GM12878 (cell line): ENCODE data around the gene OLFML2A. TPM values are rescaled to one million over a fixed set of nuclear protein-coding genes. Genes with fewer than 3 reads are reported as not detected.
A peak's percentile ranks its signal among the peaks of the same experiment; 100 is the strongest.

ENCODE experiments used
- ATF7 ChIP-seq: fragments of 450-650 bp; IDR thresholded peaks from 2 replicates; pipeline ENCODE4 v1.6.1; 2016; ENCODE audit warnings: low read depth, mild to moderate bottlenecking
- BMI1 ChIP-seq: fragments of 450-650 bp; IDR thresholded peaks from 2 replicates; pipeline ENCODE4 v1.6.1; 2016; ENCODE audit warnings: mild to moderate bottlenecking, moderate library complexity, borderline replicate concordance
- CBX3 ChIP-seq: fragments of 200-600 bp; sonication (generic); IDR thresholded peaks from 2 replicates; pipeline ENCODE4 v1.6.1; 2016; ENCODE audit warnings: low read depth, borderline replicate concordance
- CHD4 ChIP-seq: fragments of 200-600 bp; sonication (generic); IDR thresholded peaks from 2 replicates; pipeline ENCODE4 v1.6.1; 2016; ENCODE audit warnings: mild to moderate bottlenecking
- CREM ChIP-seq: IDR thresholded peaks from 2 replicates; pipeline ENCODE4 v1.6.1; 2014; ENCODE audit warnings: antibody characterized with exemption, low read depth
- EZH2 ChIP-seq: IDR thresholded peaks from 2 replicates; pipeline ENCODE4 v1.6.1; 2012; ENCODE audit warnings: low read depth, mild to moderate bottlenecking, control low read depth, inconsistent platforms, low read length, borderline replicate concordance; ENCODE audit not compliant: control insufficient read depth
- MTA3 ChIP-seq: IDR thresholded peaks from 2 replicates; pipeline ENCODE4 v1.6.1; 2012; ENCODE audit warnings: low read length, inconsistent platforms, borderline replicate concordance
- NFXL1 ChIP-seq: fragments of 450-650 bp; IDR thresholded peaks from 2 replicates; pipeline ENCODE4 v1.6.1; 2017; ENCODE audit warnings: antibody characterized with exemption, mild to moderate bottlenecking, borderline replicate concordance
- NFYA ChIP-seq: IDR thresholded peaks from 2 replicates; pipeline ENCODE4 v1.6.1; 2011; ENCODE audit warnings: low read depth, mild to moderate bottlenecking, low read length, improper control_type of control experiment, borderline replicate concordance
- PAX5 ChIP-seq: IDR thresholded peaks from 2 replicates; pipeline ENCODE4 v1.6.1; 2011; ENCODE audit warnings: low read depth, low read length, borderline replicate concordance
- SIN3A ChIP-seq: IDR thresholded peaks from 2 replicates; pipeline ENCODE4 v1.6.1; 2012; ENCODE audit warnings: low read depth, low read length, improper control_type of control experiment
- SREBF2 ChIP-seq: IDR thresholded peaks from 2 replicates; pipeline ENCODE4 v1.6.1; 2012; ENCODE audit warnings: mild to moderate bottlenecking, low read length
- TCF12 ChIP-seq: IDR thresholded peaks from 2 replicates; pipeline ENCODE4 v1.6.1; 2011; ENCODE audit warnings: low read depth, mild to moderate bottlenecking, low read length
- TCF7 ChIP-seq: IDR thresholded peaks from 2 replicates; pipeline ENCODE4 v1.6.1; 2014; ENCODE audit warnings: antibody characterized with exemption, borderline replicate concordance
- ZNF274 ChIP-seq: IDR thresholded peaks from one replicate; pipeline ENCODE4 v1.8.0; 2011; ENCODE audit not compliant: insufficient read length, insufficient read depth
- ZNF687 ChIP-seq: fragments of 450-650 bp; IDR thresholded peaks from 2 replicates; pipeline ENCODE4 v1.6.1; 2017; ENCODE audit warnings: mild to moderate bottlenecking, moderate library complexity
- polyA plus RNA-seq, 11 experiments: library from polyadenylated mRNA; depleted of rRNA in 4 of 11; unstranded in 6 of 11; stranded (reverse) in 5 of 11; fragments of >200 nt; fragmentation: Nextera tagmentation in 4 of 11; fragmentation: Illumina TruSeq in 1 of 11; extraction: Ambion mirVana in 4 of 11; extraction: Trizol in 1 of 11; gene quantifications; 1 replicate in 1 of 11; 2 replicates in 10 of 11; pipeline versions ENCODE4 v1.2.1 to v1.2.3, GENCODE V29; 2011 to 2016; ENCODE audit warnings: inconsistent platforms in 2 of 11, missing spikeins in 2 of 11, low read depth in 1 of 11
- total RNA-seq, 4 experiments: library from RNA; depleted of rRNA in 3 of 4; stranded (reverse); fragments of >200 nt in 3 of 4; fragmentation: Illumina TruSeq in 1 of 4; extraction: Trizol in 1 of 4; gene quantifications; 2 replicates each; pipeline versions ENCODE4 v1.2.1 to v1.2.3, GENCODE V29; 2013 to 2021
- TF ChIP-seq, protein P1 (sequence below): fragments of 450-650 bp; formaldehyde crosslinking; IDR thresholded peaks from 2 replicates; pipeline ENCODE4 v1.4.0; 2022; ENCODE audit warnings: mild to moderate bottlenecking, moderate library complexity
- TF ChIP-seq, protein P2 (sequence below): fragments of 450-650 bp; IDR thresholded peaks from 2 replicates; pipeline ENCODE4 v1.6.1; 2017; ENCODE audit warnings: mild to moderate bottlenecking
- TF ChIP-seq, protein P3 (sequence below): fragments of 450-650 bp; IDR thresholded peaks from 2 replicates; pipeline ENCODE4 v1.6.1; 2016; ENCODE audit warnings: mild to moderate bottlenecking

The OLFML2A gene
- total and polyA plus RNA-seq, 10 of the 15 experiments (the other 5 are each of a cell fraction or from before 2014, with no cell fraction given): 0.02 to 0.13 (median 0.10) TPM; not detected in 4

GRCh38 chr9:124764774-124765438, 12.0 kb upstream of the OLFML2A start (continued):
- TF ChIP-seq SIN3A (no peak), CREM (no peak), NFXL1 (no peak), ZNF274 (no peak), ATF7 (no peak), BMI1 (no peak), CBX3 (no peak), NFYA (no peak), PAX5 (0 out of 2 replicates have a peak, but pooled peaks have one; percentile 21), MTA3 (no peak), TCF12 (no peak), EZH2 (no peak), TCF7 (no peak), ZNF687 (no peak), SREBF2 (no peak), CHD4 (no peak)
- TF ChIP-seq, protein P1, sequence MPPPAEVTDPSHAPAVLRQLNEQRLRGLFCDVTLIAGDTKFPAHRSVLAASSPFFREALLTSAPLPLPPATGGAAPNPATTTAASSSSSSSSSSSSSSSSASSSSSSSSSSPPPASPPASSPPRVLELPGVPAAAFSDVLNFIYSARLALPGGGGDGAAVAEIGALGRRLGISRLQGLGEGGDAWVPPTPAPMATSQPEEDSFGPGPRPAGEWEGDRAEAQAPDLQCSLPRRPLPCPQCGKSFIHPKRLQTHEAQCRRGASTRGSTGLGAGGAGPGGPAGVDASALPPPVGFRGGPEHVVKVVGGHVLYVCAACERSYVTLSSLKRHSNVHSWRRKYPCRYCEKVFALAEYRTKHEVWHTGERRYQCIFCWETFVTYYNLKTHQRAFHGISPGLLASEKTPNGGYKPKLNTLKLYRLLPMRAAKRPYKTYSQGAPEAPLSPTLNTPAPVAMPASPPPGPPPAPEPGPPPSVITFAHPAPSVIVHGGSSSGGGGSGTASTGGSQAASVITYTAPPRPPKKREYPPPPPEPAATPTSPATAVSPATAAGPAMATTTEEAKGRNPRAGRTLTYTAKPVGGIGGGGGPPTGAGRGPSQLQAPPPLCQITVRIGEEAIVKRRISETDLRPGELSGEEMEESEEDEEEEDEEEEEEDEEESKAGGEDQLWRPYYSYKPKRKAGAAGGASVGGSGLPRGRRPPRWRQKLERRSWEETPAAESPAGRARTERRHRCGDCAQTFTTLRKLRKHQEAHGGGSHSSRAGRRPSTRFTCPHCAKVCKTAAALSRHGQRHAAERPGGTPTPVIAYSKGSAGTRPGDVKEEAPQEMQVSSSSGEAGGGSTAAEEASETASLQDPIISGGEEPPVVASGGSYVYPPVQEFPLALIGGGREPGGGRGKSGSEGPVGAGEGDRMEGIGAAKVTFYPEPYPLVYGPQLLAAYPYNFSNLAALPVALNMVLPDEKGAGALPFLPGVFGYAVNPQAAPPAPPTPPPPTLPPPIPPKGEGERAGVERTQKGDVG (CRISPR knock-in tag): no peak
- TF ChIP-seq, protein P2, sequence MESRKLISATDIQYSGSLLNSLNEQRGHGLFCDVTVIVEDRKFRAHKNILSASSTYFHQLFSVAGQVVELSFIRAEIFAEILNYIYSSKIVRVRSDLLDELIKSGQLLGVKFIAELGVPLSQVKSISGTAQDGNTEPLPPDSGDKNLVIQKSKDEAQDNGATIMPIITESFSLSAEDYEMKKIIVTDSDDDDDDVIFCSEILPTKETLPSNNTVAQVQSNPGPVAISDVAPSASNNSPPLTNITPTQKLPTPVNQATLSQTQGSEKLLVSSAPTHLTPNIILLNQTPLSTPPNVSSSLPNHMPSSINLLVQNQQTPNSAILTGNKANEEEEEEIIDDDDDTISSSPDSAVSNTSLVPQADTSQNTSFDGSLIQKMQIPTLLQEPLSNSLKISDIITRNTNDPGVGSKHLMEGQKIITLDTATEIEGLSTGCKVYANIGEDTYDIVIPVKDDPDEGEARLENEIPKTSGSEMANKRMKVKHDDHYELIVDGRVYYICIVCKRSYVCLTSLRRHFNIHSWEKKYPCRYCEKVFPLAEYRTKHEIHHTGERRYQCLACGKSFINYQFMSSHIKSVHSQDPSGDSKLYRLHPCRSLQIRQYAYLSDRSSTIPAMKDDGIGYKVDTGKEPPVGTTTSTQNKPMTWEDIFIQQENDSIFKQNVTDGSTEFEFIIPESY: no peak
- TF ChIP-seq, protein P3, sequence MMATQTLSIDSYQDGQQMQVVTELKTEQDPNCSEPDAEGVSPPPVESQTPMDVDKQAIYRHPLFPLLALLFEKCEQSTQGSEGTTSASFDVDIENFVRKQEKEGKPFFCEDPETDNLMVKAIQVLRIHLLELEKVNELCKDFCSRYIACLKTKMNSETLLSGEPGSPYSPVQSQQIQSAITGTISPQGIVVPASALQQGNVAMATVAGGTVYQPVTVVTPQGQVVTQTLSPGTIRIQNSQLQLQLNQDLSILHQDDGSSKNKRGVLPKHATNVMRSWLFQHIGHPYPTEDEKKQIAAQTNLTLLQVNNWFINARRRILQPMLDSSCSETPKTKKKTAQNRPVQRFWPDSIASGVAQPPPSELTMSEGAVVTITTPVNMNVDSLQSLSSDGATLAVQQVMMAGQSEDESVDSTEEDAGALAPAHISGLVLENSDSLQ: peak; percentile 67; the same call in 1 of the 2 replicates
